ENCODE measurements around the gene CAMSAP3.

CAMSAP3 gene

DNA sequence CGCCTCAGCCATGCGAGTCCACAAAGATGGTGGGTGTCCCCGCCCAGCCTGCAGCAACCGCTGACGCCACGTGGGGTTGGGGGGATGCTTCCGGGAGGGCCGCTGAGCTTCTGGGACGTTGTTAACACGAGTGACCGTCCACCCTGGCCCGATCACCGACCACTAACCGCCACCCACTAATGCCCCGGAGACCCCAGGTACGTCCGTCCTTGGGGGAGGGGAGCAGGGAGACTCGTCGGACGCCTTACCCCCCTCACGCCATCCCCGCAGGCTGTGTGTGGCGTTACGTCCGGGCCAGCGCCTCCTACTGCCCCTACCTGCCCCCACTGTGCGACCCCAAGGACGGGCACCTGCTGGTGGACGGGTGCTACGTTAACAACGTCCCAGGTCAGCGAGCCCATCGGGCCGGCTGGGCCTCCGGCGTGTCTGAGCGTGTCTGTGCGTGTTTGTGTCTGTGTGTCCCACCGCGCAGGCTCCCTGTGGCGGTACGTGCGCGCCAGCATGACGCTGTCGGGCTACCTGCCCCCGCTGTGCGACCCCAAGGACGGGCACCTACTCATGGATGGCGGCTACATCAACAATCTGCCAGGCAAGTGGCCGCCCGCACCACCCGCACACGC lies 38.9 kb upstream of the CAMSAP3 start:
- Histone ChIP-seq H3K27ac (no peak overlapping the region), H3K4me1 (ENCODE audit: control insufficient read depth in 1 of 2, insufficient read depth in 1 of 2, low read depth in 1 of 2, low read length in 1 of 2) (no peaks in the 10 kb centered on the region), H3K36me3 (peaks cover 89% of the 10 kb centered on the region), H3K9me3 (no peaks in the 10 kb centered on the region), H3K27me3 (no peaks in the 10 kb centered on the region), H3K4me3 (ENCODE audit: low read depth in 1 of 2, low read length in 1 of 2) (no peak overlapping the region)
- TF ChIP-seq, protein P1, sequence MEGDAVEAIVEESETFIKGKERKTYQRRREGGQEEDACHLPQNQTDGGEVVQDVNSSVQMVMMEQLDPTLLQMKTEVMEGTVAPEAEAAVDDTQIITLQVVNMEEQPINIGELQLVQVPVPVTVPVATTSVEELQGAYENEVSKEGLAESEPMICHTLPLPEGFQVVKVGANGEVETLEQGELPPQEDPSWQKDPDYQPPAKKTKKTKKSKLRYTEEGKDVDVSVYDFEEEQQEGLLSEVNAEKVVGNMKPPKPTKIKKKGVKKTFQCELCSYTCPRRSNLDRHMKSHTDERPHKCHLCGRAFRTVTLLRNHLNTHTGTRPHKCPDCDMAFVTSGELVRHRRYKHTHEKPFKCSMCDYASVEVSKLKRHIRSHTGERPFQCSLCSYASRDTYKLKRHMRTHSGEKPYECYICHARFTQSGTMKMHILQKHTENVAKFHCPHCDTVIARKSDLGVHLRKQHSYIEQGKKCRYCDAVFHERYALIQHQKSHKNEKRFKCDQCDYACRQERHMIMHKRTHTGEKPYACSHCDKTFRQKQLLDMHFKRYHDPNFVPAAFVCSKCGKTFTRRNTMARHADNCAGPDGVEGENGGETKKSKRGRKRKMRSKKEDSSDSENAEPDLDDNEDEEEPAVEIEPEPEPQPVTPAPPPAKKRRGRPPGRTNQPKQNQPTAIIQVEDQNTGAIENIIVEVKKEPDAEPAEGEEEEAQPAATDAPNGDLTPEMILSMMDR (IDR thresholded peaks at IDR 0.05), result no peak

DNA sequence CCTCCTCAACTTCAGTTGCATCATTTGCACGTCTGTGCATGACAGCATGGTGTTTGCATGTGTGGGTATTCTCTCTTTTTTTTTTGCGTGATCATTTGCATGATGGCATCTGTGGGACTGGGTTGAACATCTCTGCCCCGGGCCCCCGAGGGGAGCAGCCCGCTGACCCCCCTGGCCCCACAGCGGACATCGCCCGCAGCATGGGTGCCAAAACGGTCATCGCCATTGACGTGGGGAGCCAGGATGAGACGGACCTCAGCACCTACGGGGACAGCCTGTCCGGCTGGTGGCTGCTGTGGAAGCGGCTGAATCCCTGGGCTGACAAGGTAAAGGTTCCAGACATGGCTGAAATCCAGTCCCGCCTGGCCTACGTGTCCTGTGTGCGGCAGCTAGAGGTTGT lies 37.0 kb upstream of the CAMSAP3 start:
- no peak overlapping the region for H3K27ac ChIP-seq
- TF ChIP-seq, protein P1 (IDR thresholded peaks at IDR 0.05), result no peak
- no peaks in the 10 kb centered on the region for H3K27me3 ChIP-seq
- H3K9me3 ChIP-seq, result no peaks in the 10 kb centered on the region
- peaks cover 80% of the 10 kb centered on the region for H3K36me3 ChIP-seq
- no peak overlapping the region for H3K4me3 ChIP-seq (ENCODE audit: low read depth in 1 of 2, low read length in 1 of 2)
- no peaks in the 10 kb centered on the region for H3K4me1 ChIP-seq (ENCODE audit: control insufficient read depth in 1 of 2, insufficient read depth in 1 of 2, low read depth in 1 of 2, low read length in 1 of 2)

DNA sequence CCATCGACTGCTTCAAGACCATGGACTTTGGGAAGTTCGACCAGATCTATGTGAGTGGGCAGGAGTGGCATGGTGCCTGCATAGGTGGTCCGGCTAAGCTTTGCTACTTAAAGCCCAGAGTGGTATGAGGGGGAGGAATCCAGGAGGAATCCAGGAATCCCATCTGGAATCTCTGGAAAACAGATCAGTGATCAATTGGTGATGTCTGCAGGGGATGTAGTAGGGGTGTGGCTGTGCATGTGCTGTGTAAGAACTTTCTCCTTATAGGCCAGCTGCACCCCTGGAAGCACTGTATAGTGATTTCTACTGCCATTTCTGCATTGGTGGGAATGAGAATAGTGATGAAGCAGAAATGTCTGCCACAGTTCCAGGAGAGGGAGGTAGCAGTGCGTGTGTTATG lies 36.6 kb upstream of the CAMSAP3 start:
- Histone ChIP-seq H3K36me3 (peaks cover 75% of the 10 kb centered on the region), H3K27ac (no peak overlapping the region), H3K27me3 (no peaks in the 10 kb centered on the region), H3K4me1 (ENCODE audit: control insufficient read depth in 1 of 2, insufficient read depth in 1 of 2, low read depth in 1 of 2, low read length in 1 of 2) (no peaks in the 10 kb centered on the region), H3K4me3 (ENCODE audit: low read depth in 1 of 2, low read length in 1 of 2) (no peak overlapping the region), H3K9me3 (no peaks in the 10 kb centered on the region)
- TF ChIP-seq, protein P1 (IDR thresholded peaks at IDR 0.05), result no peak

DNA sequence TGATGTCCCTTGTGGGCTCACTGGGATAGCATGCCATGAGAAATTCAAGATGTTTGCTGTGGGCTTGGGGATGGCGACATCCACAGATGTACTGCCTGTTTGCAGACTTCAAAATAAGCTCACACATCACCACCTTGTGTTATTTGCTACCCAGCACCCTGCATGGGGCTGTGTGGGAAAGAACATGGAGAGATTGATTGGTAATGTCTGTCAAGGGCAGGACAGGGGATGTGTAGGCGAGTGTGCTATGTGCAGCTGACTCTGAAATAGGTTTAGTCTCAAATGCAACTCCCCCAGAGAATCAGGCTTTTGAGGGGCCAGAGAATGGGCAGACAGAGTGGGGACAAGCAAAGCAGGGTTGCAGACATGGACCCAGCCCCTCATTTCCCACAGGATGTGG lies 35.4 kb upstream of the CAMSAP3 start:
- peaks cover 64% of the 10 kb centered on the region for H3K36me3 ChIP-seq
- TF ChIP-seq, protein P1 (IDR thresholded peaks at IDR 0.05), result no peak
- no peak overlapping the region for H3K4me3 ChIP-seq (ENCODE audit: low read depth in 1 of 2, low read length in 1 of 2)
- H3K27me3 ChIP-seq, result no peaks in the 10 kb centered on the region
- H3K4me1 ChIP-seq (ENCODE audit: control insufficient read depth in 1 of 2, insufficient read depth in 1 of 2, low read depth in 1 of 2, low read length in 1 of 2), result no peaks in the 10 kb centered on the region
- no peak overlapping the region for H3K27ac ChIP-seq
- no peaks in the 10 kb centered on the region for H3K9me3 ChIP-seq

DNA sequence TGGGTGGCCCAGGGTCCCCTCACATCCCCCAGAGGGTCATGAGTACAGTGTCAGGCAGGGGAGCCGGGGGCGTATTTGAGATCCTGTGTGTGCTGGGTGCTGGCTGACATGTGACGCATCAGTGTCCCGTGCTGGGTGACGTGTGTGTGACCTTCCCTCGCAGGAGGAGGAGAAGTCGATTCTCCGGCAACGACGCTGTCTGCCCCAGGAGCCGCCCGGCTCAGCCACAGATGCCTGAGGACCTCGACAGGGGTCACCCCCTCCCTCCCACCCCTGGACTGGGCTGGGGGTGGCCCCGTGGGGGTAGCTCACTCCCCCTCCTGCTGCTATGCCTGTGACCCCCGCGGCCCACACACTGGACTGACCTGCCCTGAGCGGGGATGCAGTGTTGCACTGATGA lies 34.3 kb upstream of the CAMSAP3 start:
- TF ChIP-seq, protein P1 (IDR thresholded peaks at IDR 0.05), result no peak
- H3K4me3 ChIP-seq (ENCODE audit: low read depth in 1 of 2, low read length in 1 of 2), result no peak overlapping the region

More for the DNA sequence above, 34.3 kb upstream of the CAMSAP3 start:
- Histone ChIP-seq H3K27me3 (no peaks in the 10 kb centered on the region), H3K9me3 (no peaks in the 10 kb centered on the region), H3K27ac (no peak overlapping the region), H3K36me3 (peaks cover 54% of the 10 kb centered on the region), H3K4me1 (ENCODE audit: control insufficient read depth in 1 of 2, insufficient read depth in 1 of 2, low read depth in 1 of 2, low read length in 1 of 2) (no peaks in the 10 kb centered on the region)
